EH (cell line): ENCODE measurements around the gene KRT71.
A peak's percentile ranks its signal among the peaks of the same experiment; 100 is the strongest.

Source experiments
- DNase-seq: peaks from one replicate; pipeline ENCODE4 v3.0.0-alpha.2; 2015; ENCODE audit warnings: low read depth

Gene KRT71

DNA sequence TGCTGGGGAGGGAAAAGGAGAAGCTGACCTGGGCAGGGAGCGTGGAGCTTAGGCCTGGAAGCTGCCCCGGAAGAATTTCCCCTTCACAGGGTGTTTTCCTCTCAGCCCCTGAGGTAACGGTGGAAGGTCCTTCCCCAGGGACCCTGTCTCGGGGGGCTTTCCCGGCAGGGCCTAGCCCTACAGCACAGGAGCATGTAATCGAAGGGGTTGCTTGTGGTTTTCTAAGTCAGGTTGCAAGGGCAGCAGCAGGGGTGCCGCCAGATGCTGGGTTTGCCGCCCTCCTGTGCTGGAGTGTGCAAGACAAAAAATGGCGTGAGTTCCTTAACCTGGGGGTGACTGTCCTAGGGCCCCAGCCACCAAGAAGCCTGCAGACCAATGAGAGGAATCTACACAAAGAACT, 22.3 kb upstream of the KRT71 start:
- no peak for DNase-seq

DNA sequence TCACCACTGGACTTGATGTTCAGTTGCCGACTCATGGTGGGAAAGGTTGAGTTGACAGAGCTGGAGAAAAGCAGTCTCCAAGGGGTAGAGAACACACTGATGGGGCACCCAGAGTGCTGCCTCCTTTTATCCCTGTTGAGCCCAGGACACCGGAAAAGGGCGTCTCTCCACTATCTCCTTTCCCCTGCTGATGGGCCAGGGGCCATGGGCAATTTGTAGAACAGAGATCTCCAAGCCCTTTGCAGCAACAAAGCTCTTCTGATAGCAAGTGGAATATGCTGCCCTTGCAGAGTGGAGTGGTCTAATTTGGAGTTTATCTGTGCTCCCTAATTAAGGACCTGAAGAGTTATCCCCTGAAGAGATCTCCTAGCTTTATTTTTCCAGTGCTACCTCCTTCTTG, 20.8 kb upstream of the KRT71 start, which contains the start of gene KRT74:
TSS of gene KRT74 (minus strand) at position 101 of the 400 bp plus-strand sequence. CDS start at position 35, 66 bp downstream.
- no peak for DNase-seq

DNA sequence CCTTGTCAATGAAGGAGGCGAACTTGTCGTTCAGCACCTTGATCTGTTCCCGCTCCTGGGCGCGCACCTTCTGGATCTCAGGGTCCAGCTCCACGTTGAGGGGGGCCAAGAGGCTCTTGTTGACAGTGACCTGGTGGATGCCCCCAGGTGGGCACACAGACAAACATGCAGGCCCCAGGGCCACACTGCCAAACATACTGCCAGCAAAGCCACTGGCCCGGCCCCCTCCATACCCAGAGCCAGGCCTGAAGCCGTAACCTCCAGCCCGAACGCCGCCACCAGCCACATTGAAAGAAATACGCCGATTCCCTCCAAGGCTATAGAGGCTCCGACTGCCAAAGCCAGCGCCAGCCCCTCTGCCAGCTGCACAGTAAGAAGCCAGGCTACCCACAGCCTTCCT, 20.4 kb upstream of the KRT71 start:
- no peak for DNase-seq

DNA sequence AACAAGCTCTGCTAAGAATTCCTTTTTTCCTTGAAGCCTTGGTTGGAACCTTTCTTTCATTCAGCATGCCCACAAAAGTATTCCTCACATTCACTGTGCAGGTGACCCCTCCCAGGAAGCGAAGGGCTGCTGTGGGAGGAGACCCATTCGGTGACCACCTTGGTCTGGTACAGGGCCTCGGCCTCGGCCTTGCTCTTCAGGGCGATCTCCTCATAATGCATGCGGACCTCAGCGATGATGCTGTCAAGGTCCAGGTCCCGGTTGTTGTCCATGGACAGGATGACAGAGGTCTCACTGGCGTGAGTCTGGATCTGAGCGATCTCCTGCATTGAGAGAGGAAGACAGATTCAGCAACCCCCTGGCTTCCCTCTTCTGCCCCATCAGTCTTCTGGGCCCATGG, 17.6 kb upstream of the KRT71 start:
- no peak for DNase-seq

GRCh38 chr12:52568111-52568510, 15.2 kb upstream of the KRT71 start:
- DNase-seq: no peak

GRCh38 chr12:52566847-52567291, 13.9 kb upstream of the KRT71 start:
- no peak for DNase-seq

DNA sequence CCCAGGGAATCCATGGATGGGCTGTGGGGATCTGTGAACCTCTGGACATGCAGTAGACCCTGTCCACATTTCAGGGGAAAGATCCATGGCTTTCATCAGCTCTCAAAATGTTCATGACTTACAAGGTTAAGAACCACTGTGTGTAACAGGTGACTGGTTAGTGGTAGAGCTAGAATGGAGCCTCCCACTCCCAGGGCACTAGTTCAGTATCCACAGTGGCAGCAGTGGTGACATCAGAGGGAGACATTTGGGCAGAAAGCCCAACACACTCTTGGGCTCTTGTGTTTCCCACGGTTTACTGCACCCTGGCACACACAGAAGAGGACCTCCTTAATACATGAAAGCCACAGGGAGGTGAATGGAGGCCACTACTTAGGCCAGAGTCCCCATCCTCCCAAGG, 11.6 kb upstream of the KRT71 start:
- no peak for DNase-seq

DNA sequence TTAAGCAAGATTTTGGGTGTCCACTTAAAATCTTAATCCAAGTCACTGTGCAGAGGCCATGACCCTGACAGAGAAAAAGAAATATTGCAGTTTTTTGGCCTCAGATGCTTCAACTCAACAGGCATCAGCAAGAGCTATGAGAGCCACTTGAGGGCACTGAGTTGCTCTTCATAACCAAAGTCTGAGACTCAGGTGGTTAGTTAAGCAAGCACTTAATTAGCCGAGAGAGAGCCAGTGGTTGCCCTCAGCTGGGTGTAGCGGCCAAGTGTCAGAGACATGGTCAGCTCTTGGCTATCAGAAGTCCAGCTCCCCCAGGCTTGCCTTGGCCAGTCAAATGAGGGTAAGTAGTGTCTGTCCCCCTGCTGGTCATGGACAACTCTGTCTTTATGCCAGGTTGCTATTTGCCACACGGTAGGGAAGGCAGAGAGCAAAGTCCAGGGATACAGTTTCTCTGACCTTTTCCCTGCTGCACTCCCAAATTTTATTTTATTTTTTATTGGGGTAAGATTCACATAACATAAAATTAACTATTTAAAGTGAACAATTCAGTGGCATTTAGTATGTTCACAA, 9.0 kb upstream of the KRT71 start:
- peak; percentile 18 for DNase-seq

GRCh38 chr12:52559979-52560378, 7.0 kb upstream of the KRT71 start:
- DNase-seq: no peak

DNA sequence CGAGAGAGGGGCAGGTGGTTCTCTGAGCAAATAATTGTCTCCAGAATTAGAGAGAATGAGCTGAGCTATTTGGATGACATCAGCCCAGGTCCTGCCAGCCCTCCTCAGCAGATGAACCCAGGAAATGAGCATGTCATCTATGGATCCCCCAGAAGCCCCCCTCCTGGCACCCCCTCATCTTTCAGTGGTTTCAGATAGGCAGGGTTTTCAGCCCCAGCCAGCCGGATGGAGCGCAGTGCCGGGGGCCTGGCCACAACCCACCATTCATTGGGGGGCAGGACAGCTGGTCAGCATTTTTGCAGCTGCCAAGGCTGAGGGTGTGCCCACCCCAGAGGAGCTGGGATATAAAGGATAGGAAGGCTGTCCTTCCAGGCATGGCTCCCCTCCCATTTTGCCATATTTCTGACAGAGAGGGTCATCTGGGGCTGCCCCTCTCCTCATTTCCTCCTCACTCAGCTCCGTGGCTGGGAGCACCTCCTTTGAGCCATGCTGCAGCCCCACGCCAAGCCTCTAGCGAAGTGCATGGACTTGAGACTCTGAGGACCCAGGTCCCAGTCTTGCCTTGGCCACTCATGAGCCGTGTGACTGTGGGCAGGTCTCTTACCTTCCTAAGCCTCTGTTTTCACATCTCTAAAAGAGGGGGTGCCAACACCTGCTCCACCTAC, 6.0 kb upstream of the KRT71 start:
- DNase-seq: no peak

DNA sequence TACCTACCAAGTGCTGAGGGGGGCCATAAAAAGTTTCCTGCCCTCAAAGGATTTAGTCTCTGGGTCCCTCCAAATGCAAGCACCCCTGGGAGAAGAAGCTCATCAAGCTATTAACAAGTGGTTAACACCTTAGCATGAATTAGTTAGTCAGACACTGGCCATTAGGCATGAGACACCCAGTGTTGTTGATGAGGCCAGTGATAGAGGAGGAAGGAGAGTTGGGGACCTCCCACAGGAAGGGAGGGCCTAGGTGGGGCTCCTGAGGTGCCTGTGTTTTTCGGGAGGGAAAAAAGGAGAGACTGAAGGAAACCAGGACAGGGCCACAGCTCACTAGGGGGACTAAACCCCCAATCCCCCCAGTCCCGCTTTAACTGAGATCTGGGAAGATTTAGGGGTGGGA, 4.5 kb upstream of the KRT71 start:
- no peak for DNase-seq

- DNase-seq: no peak
Measured at GRCh38 chr12:52555577-52555976, 2.6 kb upstream of the KRT71 start.

DNA sequence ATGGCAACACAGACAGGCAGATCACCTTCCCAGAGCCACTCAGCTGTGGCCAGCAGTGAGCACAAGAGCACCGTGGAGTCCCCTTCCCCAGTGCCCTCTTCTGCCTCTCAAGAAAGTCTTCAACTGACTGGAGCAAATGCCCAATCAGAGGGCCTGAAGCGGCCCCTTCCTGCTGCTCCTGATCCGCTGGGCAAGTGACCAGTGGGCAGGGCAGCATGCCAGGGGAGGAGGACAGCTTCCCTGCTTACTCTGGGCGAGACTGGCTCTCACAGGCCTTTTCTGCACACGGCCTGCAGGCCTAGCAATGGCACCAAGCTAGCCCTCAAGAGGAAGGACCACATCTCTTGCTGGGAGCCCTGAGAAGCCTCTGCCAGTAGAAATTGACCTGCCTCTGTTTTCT, 890 bp downstream of the KRT71 start:
- no peak for DNase-seq

DNA sequence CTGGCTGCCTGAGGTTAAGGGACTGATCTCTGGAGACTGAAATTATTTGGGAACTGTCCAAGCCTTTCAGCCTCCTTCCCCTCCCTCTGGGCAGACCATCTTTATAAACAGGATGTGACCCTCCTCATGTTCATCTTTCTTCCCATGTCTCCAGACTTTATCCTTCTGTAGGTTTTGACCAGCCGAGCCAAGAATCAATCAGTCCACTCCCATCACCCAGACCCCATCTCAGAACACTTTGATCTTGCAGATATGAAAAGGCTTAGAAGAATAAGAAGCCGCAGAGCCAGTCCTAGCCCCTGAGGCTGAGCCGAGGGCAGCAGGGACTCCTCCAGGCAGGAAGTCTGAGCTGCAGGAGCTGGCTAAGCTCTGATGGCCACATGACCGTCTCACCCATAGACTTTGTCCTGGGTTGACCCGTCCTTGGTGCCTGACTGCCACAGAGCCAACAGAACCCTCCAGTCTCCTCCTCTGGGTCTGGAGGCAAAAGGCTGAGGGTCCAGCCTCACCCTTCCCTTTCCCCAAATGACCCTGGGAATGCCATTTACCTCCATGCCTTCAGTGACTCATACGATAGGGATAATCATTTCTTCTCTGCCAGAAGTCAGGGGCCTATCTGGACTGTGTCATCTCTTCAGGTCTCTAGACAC, 1.6 kb downstream of the KRT71 start:
- DNase-seq: peak; percentile 14

- no peak for DNase-seq
Measured at GRCh38 chr12:52546126-52546525, 6.8 kb downstream of the KRT71 start.

- DNase-seq: peak; percentile 42
Measured at GRCh38 chr12:52543985-52544883, 8.7 kb downstream of the KRT71 start.

GRCh38 chr12:52542785-52543318, 10.1 kb downstream of the KRT71 start:
- no peak for DNase-seq

GRCh38 chr12:52542157-52542556, 10.8 kb downstream of the KRT71 start:
- DNase-seq: no peak

DNA sequence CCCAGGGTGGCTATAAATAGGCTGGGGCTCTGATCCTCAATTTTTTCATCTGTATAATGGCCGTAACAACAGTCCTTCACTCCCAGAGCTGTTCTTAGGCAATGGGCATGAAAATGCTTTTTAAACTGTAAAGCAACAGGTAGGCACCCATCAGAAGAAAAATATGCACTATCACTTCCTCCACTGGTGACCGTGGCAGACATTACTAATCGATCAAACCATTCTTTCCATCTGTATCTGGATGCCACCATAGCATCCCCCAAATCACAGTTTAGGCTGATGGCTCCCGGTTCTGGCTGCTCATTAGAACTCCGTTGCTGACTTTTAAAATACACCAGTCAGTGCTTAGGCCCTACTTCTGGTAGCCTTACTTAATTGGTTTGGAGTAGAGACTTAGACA, 11.2 kb downstream of the KRT71 start:
- no peak for DNase-seq

DNA sequence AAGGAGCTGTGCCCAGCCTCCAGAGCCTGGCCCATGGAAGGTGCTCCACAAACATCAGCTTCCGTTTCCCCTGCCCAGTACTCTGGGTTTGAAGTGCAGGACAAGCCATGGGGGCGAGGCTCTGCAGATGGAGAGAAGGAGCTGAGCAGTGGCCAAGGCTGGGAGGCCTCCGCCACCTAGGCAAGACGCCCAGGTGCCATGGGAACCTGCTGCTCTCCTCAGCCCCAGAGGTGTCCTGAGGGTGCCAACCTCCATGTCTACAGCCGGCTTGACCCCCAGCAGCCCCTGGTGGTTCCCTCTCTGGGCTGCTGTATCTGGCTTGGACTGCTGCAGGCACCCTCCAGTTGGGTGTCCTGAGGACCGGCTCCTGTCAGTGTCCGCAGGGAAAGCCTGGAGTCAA, 12.4 kb downstream of the KRT71 start:
- no peak for DNase-seq

GRCh38 chr12:52539821-52540173, 13.1 kb downstream of the KRT71 start:
- DNase-seq: no peak

DNA sequence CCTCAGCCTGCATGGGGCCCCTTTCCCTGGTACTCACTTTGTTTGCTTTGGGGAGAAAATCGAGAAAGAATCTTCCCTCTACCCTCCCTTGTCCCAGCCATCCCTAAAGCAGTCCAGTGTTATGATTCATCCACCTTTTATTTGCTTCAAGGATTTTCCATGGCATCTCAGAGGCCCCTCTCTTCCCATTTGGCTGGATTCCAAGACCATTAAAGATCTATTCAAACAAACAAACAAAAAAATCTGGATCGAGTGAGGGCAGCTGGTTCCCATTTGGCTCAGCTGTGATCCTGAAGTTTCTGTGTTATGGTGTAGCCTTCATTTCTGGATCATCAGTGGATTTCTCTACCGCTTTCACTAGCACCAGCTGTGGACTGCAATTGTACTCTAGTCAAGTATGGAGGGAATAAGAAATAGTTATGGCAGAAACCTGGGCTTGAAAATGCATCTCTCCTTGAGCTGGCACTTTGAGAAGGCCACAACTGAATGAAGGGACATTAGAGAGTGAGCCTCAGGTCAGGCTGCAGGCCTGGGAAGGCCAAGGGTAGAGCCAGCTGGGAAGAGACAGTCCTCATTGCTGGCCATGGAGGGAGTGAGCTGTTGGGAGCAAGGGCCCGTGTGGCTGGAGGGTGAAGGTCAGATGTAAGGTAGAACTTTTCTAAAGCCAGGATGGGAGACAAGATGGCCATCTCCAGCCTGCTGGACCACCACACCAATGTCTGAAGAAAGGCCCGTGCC, 13.7 kb downstream of the KRT71 start:
- peak; percentile 95 for DNase-seq
